IMR-90 (cell line): Measurements from ENCODE around the gene HNRNPL. TPM values are rescaled to one million over a fixed set of nuclear protein-coding genes. Genes with fewer than 3 reads are reported as not detected.

Experiments used
- ATAC-seq: fragments of 200-7000 bp; cut with Tn5 transposase; 2 replicates; pipeline ENCODE4 v1.9.1; 2020; ENCODE audit warnings: low read depth, mild to moderate bottlenecking, moderate library complexity
- BruUV-seq: library from RNA; stranded (reverse); fragments of 400-500 nt; replicated peaks from 2 replicates; lab custom pipeline; 2021; lab: Mats Ljungman, UMichigan
- CTCF ChIA-PET: fragments of 300-600 bp; formaldehyde crosslinking; extraction: SDS; loops from one replicate; lab custom pipeline; 2021; ENCODE audit warnings: antibody characterized with exemption; lab: Yijun Ruan, JAX
- POLR2A ChIA-PET: fragments of 300-600 bp; sonication (Branson Sonifier 250); formaldehyde crosslinking; loops from one replicate; lab custom pipeline; 2022; ENCODE audit warnings: antibody characterized with exemption; ENCODE audit not compliant: unreplicated experiment; lab: Charles Lee
- DNase-seq: peaks from one replicate; pipeline ENCODE4 v3.0.0; 2013
- H2AFZ ChIP-seq: replicated peaks from 2 replicates; pipeline ENCODE3; 2013; ENCODE audit warnings: low read length, mild to moderate bottlenecking; ENCODE audit not compliant: poor library complexity
- H2AK5ac ChIP-seq: 2 replicates; pipeline ENCODE4 v1.6.1; 2013; ENCODE audit warnings: low read depth, low read length, inconsistent platforms
- H2AK9ac ChIP-seq: replicated peaks from 2 replicates; pipeline ENCODE3; 2013; ENCODE audit warnings: mild to moderate bottlenecking, low read depth, low read length, moderate library complexity; ENCODE audit not compliant: poor library complexity
- H2BK120ac ChIP-seq: 2 replicates; pipeline ENCODE4 v1.6.1; 2013; ENCODE audit warnings: low read depth, low read length, inconsistent platforms
- H2BK15ac ChIP-seq: 3 replicates; pipeline ENCODE4 v1.6.1; 2013; ENCODE audit warnings: low read depth, low read length, inconsistent platforms
- H2BK20ac ChIP-seq: 2 replicates; pipeline ENCODE4 v1.6.1; 2013; ENCODE audit warnings: low read depth, mild to moderate bottlenecking, inconsistent platforms, low read length, moderate library complexity
- H2BK5ac ChIP-seq: 2 replicates; pipeline ENCODE4 v1.6.1; 2013; ENCODE audit warnings: mild to moderate bottlenecking, low read depth, low read length, inconsistent platforms; ENCODE audit not compliant: poor library complexity, severe bottlenecking
- H3K14ac ChIP-seq: replicated peaks from 2 replicates; pipeline ENCODE4 v1.6.1; 2013; ENCODE audit warnings: low read depth, low read length, inconsistent platforms
- H3K18ac ChIP-seq: 2 replicates; pipeline ENCODE4 v1.6.1; 2013; ENCODE audit warnings: low read depth, low read length, control low read depth
- H3K23ac ChIP-seq: 2 replicates; pipeline ENCODE4 v1.6.1; 2013; ENCODE audit warnings: low read depth, low read length, inconsistent platforms
- H3K27ac ChIP-seq: 2 replicates; pipeline ENCODE4 v1.5.1; 2013; ENCODE audit warnings: mild to moderate bottlenecking, control low read depth, low read length; ENCODE audit not compliant: insufficient read depth
- H3K27me3 ChIP-seq: 2 replicates; pipeline ENCODE4 v1.6.1; 2013; ENCODE audit warnings: low read length; ENCODE audit not compliant: control insufficient read depth, insufficient read depth
- H3K36me3 ChIP-seq: 2 replicates; pipeline ENCODE4 v1.6.1; 2013; ENCODE audit warnings: low read length, mixed read lengths; ENCODE audit not compliant: control insufficient read depth, insufficient read depth
- H3K4ac ChIP-seq: 2 replicates; pipeline ENCODE4 v1.6.1; 2013; ENCODE audit warnings: low read depth, low read length, inconsistent platforms
- H3K4me1 ChIP-seq: 2 replicates; pipeline ENCODE4 v1.6.1; 2013; ENCODE audit warnings: low read length, mixed read lengths; ENCODE audit not compliant: control insufficient read depth, insufficient read depth
- H3K4me2 ChIP-seq: 2 replicates; pipeline ENCODE4 v1.6.1; 2013; ENCODE audit warnings: low read depth, mild to moderate bottlenecking, control low read depth, low read length, moderate library complexity
- H3K4me3 ChIP-seq: 2 replicates; pipeline ENCODE4 v1.5.1; 2013; ENCODE audit warnings: low read depth, mild to moderate bottlenecking, control low read depth, low read length, moderate library complexity; ENCODE audit not compliant: insufficient read depth
- H3K56ac ChIP-seq: 2 replicates; pipeline ENCODE4 v1.6.1; 2013; ENCODE audit warnings: low read length, inconsistent platforms; ENCODE audit not compliant: insufficient read depth; ENCODE audit errors: extremely low read depth
- H3K79me1 ChIP-seq, 2 experiments: 2 replicates each; pipeline ENCODE4 v1.6.1; 2013; ENCODE audit warnings: low read length in 2 of 2, inconsistent platforms in 1 of 2, low read depth in 1 of 2
- H3K9ac ChIP-seq: 2 replicates; pipeline ENCODE4 v1.6.1; 2013; ENCODE audit warnings: low read depth, low read length, control low read depth
- H3K9me1 ChIP-seq: 2 replicates; pipeline ENCODE4 v1.6.1; 2013; ENCODE audit warnings: low read length, inconsistent platforms; ENCODE audit not compliant: insufficient read depth
- H3K9me3 ChIP-seq: 2 replicates; pipeline ENCODE4 v1.6.1; 2013; ENCODE audit warnings: low read length; ENCODE audit not compliant: control insufficient read depth, insufficient read depth
- H4K20me1 ChIP-seq: 2 replicates; pipeline ENCODE4 v1.6.1; 2013; ENCODE audit warnings: low read length, inconsistent platforms; ENCODE audit not compliant: insufficient read depth
- H4K5ac ChIP-seq: 2 replicates; pipeline ENCODE4 v1.6.1; 2013; ENCODE audit warnings: mild to moderate bottlenecking, low read depth, low read length, control low read depth
- H4K8ac ChIP-seq, 2 experiments: 2 replicates each; pipeline ENCODE4 v1.6.1; 2013; ENCODE audit warnings: low read depth in 2 of 2, low read length in 2 of 2, control low read depth in 1 of 2, inconsistent platforms in 1 of 2
- H4K91ac ChIP-seq: 2 replicates; pipeline ENCODE4 v1.6.1; 2013; ENCODE audit warnings: low read depth, low read length, inconsistent platforms; ENCODE audit not compliant: insufficient read depth
- BHLHE40 ChIP-seq: fragments of 150-350 bp; IDR thresholded peaks from 2 replicates; pipeline ENCODE4 v1.6.1; 2016; ENCODE audit warnings: mild to moderate bottlenecking, low read depth, low read length
- CEBPB ChIP-seq: IDR thresholded peaks from 2 replicates; pipeline ENCODE4 v1.6.1; 2012; ENCODE audit warnings: low read depth, low read length, improper control_type of control experiment
- CHD1 ChIP-seq: IDR thresholded peaks from 2 replicates; pipeline ENCODE4 v1.6.1; 2012; ENCODE audit warnings: low read depth, low read length, improper control_type of control experiment
- MAFK ChIP-seq: IDR thresholded peaks from 2 replicates; pipeline ENCODE4 v1.6.1; 2012; ENCODE audit warnings: low read depth, low read length, improper control_type of control experiment
- MAZ ChIP-seq: IDR thresholded peaks from 2 replicates; pipeline ENCODE4 v1.6.1; 2012; ENCODE audit warnings: low read depth, mild to moderate bottlenecking, low read length, improper control_type of control experiment, moderate library complexity, borderline replicate concordance
- MXI1 ChIP-seq: IDR thresholded peaks from 2 replicates; pipeline ENCODE4 v1.6.1; 2012; ENCODE audit warnings: low read depth, mild to moderate bottlenecking, low read length, moderate library complexity, borderline replicate concordance
- NFE2L2 ChIP-seq: fragments of 150-350 bp; IDR thresholded peaks from 2 replicates; pipeline ENCODE4 v1.6.1; 2016; ENCODE audit warnings: low read depth, mild to moderate bottlenecking, low read length
- POLR2A ChIP-seq: IDR thresholded peaks from 2 replicates; pipeline ENCODE4 v1.6.1; 2012; ENCODE audit warnings: mild to moderate bottlenecking, low read depth, low read length
- RAD21 ChIP-seq: IDR thresholded peaks from 2 replicates; pipeline ENCODE4 v1.6.1; 2012; ENCODE audit warnings: low read length, improper control_type of control experiment
- RCOR1 ChIP-seq: IDR thresholded peaks from 2 replicates; pipeline ENCODE4 v1.6.1; 2012; ENCODE audit warnings: mild to moderate bottlenecking, low read length, improper control_type of control experiment; ENCODE audit not compliant: insufficient replicate concordance
- RFX5 ChIP-seq: IDR thresholded peaks from 2 replicates; pipeline ENCODE4 v1.8.0; 2012; ENCODE audit warnings: low read depth, mild to moderate bottlenecking, low read length, moderate library complexity
- SMC3 ChIP-seq: fragments of 150-350 bp; IDR thresholded peaks from 2 replicates; pipeline ENCODE4 v1.6.1; 2016; ENCODE audit warnings: low read depth, mild to moderate bottlenecking, antibody characterized with exemption, low read length, moderate library complexity
- USF2 ChIP-seq: fragments of 150-350 bp; IDR thresholded peaks from 2 replicates; pipeline ENCODE4 v1.6.1; 2017; ENCODE audit warnings: mild to moderate bottlenecking, antibody characterized with exemption, low read length, low read depth
- WGBS, 2 experiments: methylation state at CpG; one replicate each; pipeline versions ENCODE4 v1.1.5 to v1.1.7; 2013; ENCODE audit warnings: missing lambda C conversion rate in 2 of 2; ENCODE audit not compliant: insufficient read length in 1 of 2; ENCODE audit errors: extremely low coverage in 2 of 2; 5-methylcytosine and 5-hydroxymethylcytosine counted together
- dilution Hi-C: fragments of 300-500 bp; cut with HindIII; formaldehyde crosslinking; loops from one replicate; pipeline ENCODE4 v1.14.3; 2018; ENCODE audit warnings: low sequenced_read_pairs; ENCODE audit not compliant: unreplicated experiment
- in situ Hi-C: fragments of 300-500 bp; cut with MboI; formaldehyde crosslinking; loops from 3 replicates; pipeline ENCODE4 v1.14.3; 2019; ENCODE audit warnings: low sequenced_read_pairs, inconsistent platforms, mixed read lengths
- intact Hi-C: fragments of 100-400 bp; cut with micrococcal nuclease; formaldehyde crosslinking; loops from 2 replicates; pipeline ENCODE4 v1.10.0; 2022
- polyA plus RNA-seq, 3 experiments: library from polyadenylated mRNA; depleted of rRNA; stranded (reverse); fragments of >200 nt; gene quantifications; 2 replicates each; pipeline ENCODE4 v1.2.3, GENCODE V29; 2012; ENCODE audit warnings: low replicate concordance in 1 of 3
- total RNA-seq: library from RNA; depleted of rRNA; stranded (reverse); fragments of >200 nt; gene quantifications from 2 replicates; pipeline ENCODE4 v1.2.3, GENCODE V29; 2012
- TF ChIP-seq, protein P1 (sequence below): conservative IDR thresholded peaks from 2 replicates; pipeline ENCODE4 v1.5.1; 2012; ENCODE audit warnings: mild to moderate bottlenecking, low read depth, low read length, improper control_type of control experiment
- TF ChIP-seq, protein P2 (sequence below): fragments of 150-350 bp; IDR thresholded peaks from 2 replicates; pipeline ENCODE4 v1.6.1; 2016; ENCODE audit warnings: low read depth, mild to moderate bottlenecking, low read length, moderate library complexity, borderline replicate concordance

Gene HNRNPL
- total and polyA plus RNA-seq, 2 of the 4 experiments (the other 2 are of a cell fraction): 277 to 429 TPM

- Histone ChIP-seq H3K27ac (no peak overlapping the region), H4K8ac (no peak overlapping the region), H3K14ac (no peak overlapping the region), H2AK5ac (no peak overlapping the region; the same call in 1 of the 2 replicates), H2AFZ (no peak overlapping the region), H3K18ac (no peak overlapping the region), H3K9me3 (no peaks in the 10 kb centered on the region), H2BK120ac (no peak overlapping the region), H3K56ac (no peak overlapping the region), H3K79me1 (no peaks in the 10 kb centered on the region), H3K27me3 (peaks cover 2% of the 10 kb centered on the region; the same call in 1 of the 2 replicates), H2AK9ac (no peak overlapping the region), H3K9ac (no peak overlapping the region), H2BK15ac (no peak overlapping the region; the same call in 2 of the 3 replicates), H3K4ac (no peak overlapping the region), H4K20me1 (no peaks in the 10 kb centered on the region; the same call in 1 of the 2 replicates), H4K91ac (no peak overlapping the region), H3K36me3 (no peaks in the 10 kb centered on the region), H4K5ac (no peak overlapping the region), H2BK20ac (no peak overlapping the region), H3K23ac (no peak overlapping the region), H3K4me2 (no peak overlapping the region), H3K9me1 (peaks cover 5% of the 10 kb centered on the region; the same call in 1 of the 2 replicates), H3K4me1 (0 out of 2 replicates have a peak, but pooled peaks cover 2% of the 10 kb centered on the region), H2BK5ac (no peak overlapping the region), H3K4me3 (no peak overlapping the region)
- ChIA-PET CTCF (no interaction called here), POLR2A (no interaction called here)
- TF ChIP-seq BHLHE40 (no peak), CEBPB (no peak), USF2 (no peak), MAFK (no peak), CHD1 (no peak), RAD21 (no peak), POLR2A (no peak), MXI1 (no peak), NFE2L2 (no peak), RCOR1 (no peak), MAZ (no peak), RFX5 (no peak), SMC3 (no peak)
- TF ChIP-seq, protein P1, sequence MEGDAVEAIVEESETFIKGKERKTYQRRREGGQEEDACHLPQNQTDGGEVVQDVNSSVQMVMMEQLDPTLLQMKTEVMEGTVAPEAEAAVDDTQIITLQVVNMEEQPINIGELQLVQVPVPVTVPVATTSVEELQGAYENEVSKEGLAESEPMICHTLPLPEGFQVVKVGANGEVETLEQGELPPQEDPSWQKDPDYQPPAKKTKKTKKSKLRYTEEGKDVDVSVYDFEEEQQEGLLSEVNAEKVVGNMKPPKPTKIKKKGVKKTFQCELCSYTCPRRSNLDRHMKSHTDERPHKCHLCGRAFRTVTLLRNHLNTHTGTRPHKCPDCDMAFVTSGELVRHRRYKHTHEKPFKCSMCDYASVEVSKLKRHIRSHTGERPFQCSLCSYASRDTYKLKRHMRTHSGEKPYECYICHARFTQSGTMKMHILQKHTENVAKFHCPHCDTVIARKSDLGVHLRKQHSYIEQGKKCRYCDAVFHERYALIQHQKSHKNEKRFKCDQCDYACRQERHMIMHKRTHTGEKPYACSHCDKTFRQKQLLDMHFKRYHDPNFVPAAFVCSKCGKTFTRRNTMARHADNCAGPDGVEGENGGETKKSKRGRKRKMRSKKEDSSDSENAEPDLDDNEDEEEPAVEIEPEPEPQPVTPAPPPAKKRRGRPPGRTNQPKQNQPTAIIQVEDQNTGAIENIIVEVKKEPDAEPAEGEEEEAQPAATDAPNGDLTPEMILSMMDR: no peak
- TF ChIP-seq, protein P2, sequence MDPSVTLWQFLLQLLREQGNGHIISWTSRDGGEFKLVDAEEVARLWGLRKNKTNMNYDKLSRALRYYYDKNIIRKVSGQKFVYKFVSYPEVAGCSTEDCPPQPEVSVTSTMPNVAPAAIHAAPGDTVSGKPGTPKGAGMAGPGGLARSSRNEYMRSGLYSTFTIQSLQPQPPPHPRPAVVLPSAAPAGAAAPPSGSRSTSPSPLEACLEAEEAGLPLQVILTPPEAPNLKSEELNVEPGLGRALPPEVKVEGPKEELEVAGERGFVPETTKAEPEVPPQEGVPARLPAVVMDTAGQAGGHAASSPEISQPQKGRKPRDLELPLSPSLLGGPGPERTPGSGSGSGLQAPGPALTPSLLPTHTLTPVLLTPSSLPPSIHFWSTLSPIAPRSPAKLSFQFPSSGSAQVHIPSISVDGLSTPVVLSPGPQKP: no peak
- dilution Hi-C loops: no loop called here
- in situ Hi-C loops: no loop called here
- WGBS, 2 experiments: 100% methylated on average over 1 of the region's 10 CpGs; no CpG with 5 or more reads in 1 of the 2 experiments
- ATAC-seq (no peak), DNase-seq (no peak)
- intact Hi-C loops: no loop called here
- no TSS peak for BruUV-seq
Observed at GRCh38 chr19:38803543-38803942, 46.2 kb downstream of the HNRNPL start.
